Astrocyte (in vitro differentiated cells and primary cell): ENCODE results near the gene COG1. TPM values are rescaled to one million over a fixed set of nuclear protein-coding genes. Genes with fewer than 3 reads are reported as not detected.

ENCODE experiments used
- DNase-seq: peaks from one replicate; pipeline ENCODE4 v3.0.0-alpha.2; 2010; ENCODE audit warnings: low read depth
- FAIRE-seq: peaks from 2 replicates; lab custom pipeline; 2011; peaks lifted over from hg19 to GRCh38; lab: Jason Lieb, UNC
- H2AFZ ChIP-seq: 2 replicates; pipeline ENCODE4 v1.6.0; 2012; ENCODE audit warnings: low read depth, low read length, inconsistent platforms
- H3K27ac ChIP-seq: 2 replicates; pipeline ENCODE4 v1.5.1; 2011; ENCODE audit warnings: low read depth, low read length, inconsistent platforms
- H3K27me3 ChIP-seq: 2 replicates; pipeline ENCODE4 v1.6.0; 2011; ENCODE audit warnings: low read length, inconsistent platforms; ENCODE audit not compliant: insufficient read depth
- H3K36me3 ChIP-seq: 2 replicates; pipeline ENCODE4 v1.5.1; 2011; ENCODE audit warnings: low read length, inconsistent platforms; ENCODE audit not compliant: insufficient read depth
- H3K4me1 ChIP-seq: 2 replicates; pipeline ENCODE4 v1.5.1; 2011; ENCODE audit warnings: low read length, inconsistent platforms; ENCODE audit not compliant: insufficient read depth
- H3K4me2 ChIP-seq: 2 replicates; pipeline ENCODE4 v1.6.0; 2012; ENCODE audit warnings: low read length, inconsistent platforms
- H3K4me3 ChIP-seq: 2 replicates; pipeline ENCODE4 v1.5.1; 2011; ENCODE audit warnings: low read depth, mild to moderate bottlenecking, low read length, inconsistent platforms; ENCODE audit not compliant: insufficient read depth
- H3K79me2 ChIP-seq: 2 replicates; pipeline ENCODE4 v1.6.0; 2012; ENCODE audit warnings: mild to moderate bottlenecking, low read length, inconsistent platforms; ENCODE audit not compliant: insufficient read depth
- H3K9ac ChIP-seq: 2 replicates; pipeline ENCODE4 v1.6.0; 2012; ENCODE audit warnings: mild to moderate bottlenecking, low read length, inconsistent platforms
- H3K9me3 ChIP-seq: 2 replicates; pipeline ENCODE4 v1.5.1; 2012; ENCODE audit warnings: low read depth, mild to moderate bottlenecking, low read length, inconsistent platforms; ENCODE audit not compliant: insufficient read depth
- H4K20me1 ChIP-seq: 2 replicates; pipeline ENCODE4 v1.6.0; 2012; ENCODE audit warnings: low read length, inconsistent platforms; ENCODE audit not compliant: insufficient read depth
- H3K27ac Mint-ChIP-seq: one replicate; pipeline ENCODE4 v1.8.0; 2021; ENCODE audit warnings: mild to moderate bottlenecking, mixed read lengths; ENCODE audit not compliant: unreplicated experiment
- H3K27me3 Mint-ChIP-seq: one replicate; pipeline ENCODE4 v1.8.0; 2021; ENCODE audit warnings: low read depth, mixed read lengths; ENCODE audit not compliant: unreplicated experiment
- H3K36me3 Mint-ChIP-seq: one replicate; pipeline ENCODE4 v1.8.0; 2021; ENCODE audit warnings: low read depth, mixed read lengths; ENCODE audit not compliant: unreplicated experiment
- H3K4me1 Mint-ChIP-seq: one replicate; pipeline ENCODE4 v1.8.0; 2021; ENCODE audit warnings: low read depth, mixed read lengths; ENCODE audit not compliant: unreplicated experiment
- H3K4me3 Mint-ChIP-seq: one replicate; pipeline ENCODE4 v1.8.0; 2021; ENCODE audit warnings: mild to moderate bottlenecking, moderate library complexity, mixed read lengths; ENCODE audit not compliant: unreplicated experiment
- H3K9me3 Mint-ChIP-seq: one replicate; pipeline ENCODE4 v1.8.0; 2021; ENCODE audit warnings: mild to moderate bottlenecking, mixed read lengths; ENCODE audit not compliant: unreplicated experiment
- CTCF ChIP-seq: IDR thresholded peaks from 2 replicates; pipeline ENCODE4 v1.5.1; 2011; ENCODE audit warnings: low read depth, mild to moderate bottlenecking, inconsistent platforms, low read length, moderate library complexity; ENCODE audit not compliant: insufficient read depth
- EZH2 ChIP-seq: IDR thresholded peaks from 2 replicates; pipeline ENCODE4 v1.6.1; 2012; ENCODE audit warnings: mild to moderate bottlenecking, low read length, inconsistent platforms; ENCODE audit not compliant: insufficient read depth
- total RNA-seq: library from RNA; stranded (reverse); gene quantifications from 2 replicates; pipeline ENCODE4 v1.2.1, GENCODE V29; 2021

The COG1 gene
- total RNA-seq, 1 donor from 2014 or later, result 34.4 TPM

GRCh38 chr17:73211745-73212144, 18.9 kb downstream of the COG1 start:
- no peak for DNase-seq
- peaks cover 20% of the 10 kb centered on the region for H3K79me2 ChIP-seq
- H3K4me1 ChIP-seq, result peaks cover 2% of the 10 kb centered on the region
- H3K4me3 ChIP-seq, result no peak overlapping the region
- H3K4me1 Mint-ChIP-seq, result peaks cover 7% of the 10 kb centered on the region
- H3K27me3 ChIP-seq, result no peaks in the 10 kb centered on the region
- H3K4me3 Mint-ChIP-seq, result no peak overlapping the region
- no peak overlapping the region for H3K27ac ChIP-seq
- TF ChIP-seq CTCF, result no peak
- TF ChIP-seq EZH2, result no peak
- peaks cover 56% of the 10 kb centered on the region for H4K20me1 ChIP-seq
- no peaks in the 10 kb centered on the region for H3K9me3 ChIP-seq
- H3K4me2 ChIP-seq, result no peak overlapping the region
- no peak overlapping the region for H3K9ac ChIP-seq
- H2AFZ ChIP-seq, result no peak overlapping the region
- FAIRE-seq, result no peak
- H3K27me3 Mint-ChIP-seq, result no peaks in the 10 kb centered on the region
- no peaks in the 10 kb centered on the region for H3K9me3 Mint-ChIP-seq
- no peak overlapping the region for H3K27ac Mint-ChIP-seq
- peaks cover 31% of the 10 kb centered on the region for H3K36me3 ChIP-seq
- H3K36me3 Mint-ChIP-seq, result peaks cover 11% of the 10 kb centered on the region

GRCh38 chr17:73214008-73214407, 21.2 kb downstream of the COG1 start:
- H3K79me2 ChIP-seq, result peaks cover 28% of the 10 kb centered on the region
- H2AFZ ChIP-seq, result no peak overlapping the region
- peaks cover 41% of the 10 kb centered on the region for H4K20me1 ChIP-seq
- no peak for TF ChIP-seq EZH2
- TF ChIP-seq CTCF, result no peak
- H3K36me3 ChIP-seq, result peaks cover 10% of the 10 kb centered on the region
- no peak for DNase-seq
- Mint-ChIP-seq H3K4me1 (peaks cover 7% of the 10 kb centered on the region), H3K4me3 (no peak overlapping the region), H3K27ac (no peak overlapping the region), H3K36me3 (peaks cover 3% of the 10 kb centered on the region), H3K9me3 (no peaks in the 10 kb centered on the region), H3K27me3 (no peaks in the 10 kb centered on the region)
- no peak overlapping the region for H3K9ac ChIP-seq
- no peak overlapping the region for H3K27ac ChIP-seq
- H3K4me1 ChIP-seq, result peaks cover 2% of the 10 kb centered on the region
- FAIRE-seq, result no peak
- no peaks in the 10 kb centered on the region for H3K9me3 ChIP-seq
- no peak overlapping the region for H3K4me2 ChIP-seq
- H3K4me3 ChIP-seq, result no peak overlapping the region
- no peaks in the 10 kb centered on the region for H3K27me3 ChIP-seq

- no peak overlapping the region for H3K9ac ChIP-seq
- no peak overlapping the region for H3K27ac ChIP-seq
- Mint-ChIP-seq H3K4me3 (no peak overlapping the region), H3K9me3 (no peaks in the 10 kb centered on the region), H3K36me3 (peaks cover 1% of the 10 kb centered on the region), H3K4me1 (peaks cover 3% of the 10 kb centered on the region), H3K27ac (no peak overlapping the region), H3K27me3 (no peaks in the 10 kb centered on the region)
- H3K27me3 ChIP-seq, result no peaks in the 10 kb centered on the region
- H3K4me1 ChIP-seq, result peaks cover 2% of the 10 kb centered on the region
- peaks cover 24% of the 10 kb centered on the region for H3K79me2 ChIP-seq
- DNase-seq, result no peak
- H3K36me3 ChIP-seq, result peaks cover 5% of the 10 kb centered on the region
- peaks cover 38% of the 10 kb centered on the region for H4K20me1 ChIP-seq
- no peak overlapping the region for H3K4me3 ChIP-seq
- no peak overlapping the region for H2AFZ ChIP-seq
- H3K9me3 ChIP-seq, result no peaks in the 10 kb centered on the region
- TF ChIP-seq CTCF, result no peak
- TF ChIP-seq EZH2, result no peak
- no peak overlapping the region for H3K4me2 ChIP-seq
- no peak for FAIRE-seq
Measured at GRCh38 chr17:73214851-73215250, 22.0 kb downstream of the COG1 start.
